Mucosa of gallbladder (tissue), 1 donor: Measurements from ENCODE around the gene ENGASE. TPM values are rescaled to one million over a fixed set of nuclear protein-coding genes. Genes with fewer than 3 reads are reported as not detected.

Experiments used
- DNase-seq: peaks from one replicate; pipeline ENCODE4 v3.0.0-alpha.2; 2020; ENCODE audit warnings: low spot score
- total RNA-seq: library from RNA; stranded (reverse); gene quantifications from one replicate; pipeline ENCODE4 v1.2.1, GENCODE V29; 2021
- donor health status: DM: no; HTN: no; CAD: no.

ENGASE gene
- total RNA-seq, 1 donor from 2014 or later, result 74.8 TPM

DNA sequence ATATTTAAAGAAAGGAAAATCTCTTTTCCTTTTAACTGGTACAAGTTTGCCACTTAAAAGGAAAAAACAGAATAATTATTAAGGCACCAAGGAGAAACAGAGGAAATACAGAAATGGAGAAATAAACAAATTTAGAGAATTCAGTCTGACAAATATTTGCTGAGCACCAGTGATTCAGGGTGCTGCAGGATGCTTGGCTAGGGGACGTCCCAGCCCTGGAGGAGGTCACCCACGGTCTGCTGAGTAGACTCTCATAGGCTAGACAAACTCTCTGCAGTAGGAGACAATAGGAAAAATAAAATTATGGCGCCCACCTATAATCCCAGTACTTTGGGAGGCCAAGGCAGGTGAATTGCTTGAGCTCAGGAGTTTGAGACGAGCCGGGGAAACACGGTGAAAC lies 34.7 kb upstream of the ENGASE start:
- DNase-seq, result no peak

DNA sequence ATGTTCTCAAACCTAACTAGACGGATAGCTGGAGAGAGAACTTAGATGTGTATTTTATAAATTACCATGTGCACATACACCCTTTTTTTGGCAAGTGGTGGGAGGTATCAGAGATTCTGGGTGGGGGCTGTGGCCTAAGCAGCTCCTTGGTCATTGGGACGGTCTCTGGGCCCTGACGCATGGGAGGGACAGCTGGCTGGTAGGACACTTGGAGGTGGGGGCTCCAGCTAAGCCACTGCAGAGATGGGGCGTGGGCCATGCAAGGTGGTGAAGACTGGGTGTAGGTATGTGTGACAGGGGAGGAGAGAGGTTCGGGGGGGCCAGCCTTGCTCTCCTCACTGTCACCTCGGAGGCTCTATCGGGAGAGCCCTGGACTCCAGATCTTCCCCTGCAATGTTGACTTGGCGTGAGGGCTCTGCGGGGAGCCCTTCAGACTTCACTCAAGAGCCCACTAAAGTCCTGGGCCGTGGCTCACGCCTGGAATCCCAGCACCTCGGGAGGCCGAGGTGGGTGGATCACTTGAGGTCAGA lies 33.5 kb upstream of the ENGASE start:
- no peak for DNase-seq

GRCh38 chr17:79041723-79042420 lies 32.8 kb upstream of the ENGASE start:
- DNase-seq, result no peak

GRCh38 chr17:79042421-79043190 lies 32.0 kb upstream of the ENGASE start:
- DNase-seq, result peak; percentile 78

DNA sequence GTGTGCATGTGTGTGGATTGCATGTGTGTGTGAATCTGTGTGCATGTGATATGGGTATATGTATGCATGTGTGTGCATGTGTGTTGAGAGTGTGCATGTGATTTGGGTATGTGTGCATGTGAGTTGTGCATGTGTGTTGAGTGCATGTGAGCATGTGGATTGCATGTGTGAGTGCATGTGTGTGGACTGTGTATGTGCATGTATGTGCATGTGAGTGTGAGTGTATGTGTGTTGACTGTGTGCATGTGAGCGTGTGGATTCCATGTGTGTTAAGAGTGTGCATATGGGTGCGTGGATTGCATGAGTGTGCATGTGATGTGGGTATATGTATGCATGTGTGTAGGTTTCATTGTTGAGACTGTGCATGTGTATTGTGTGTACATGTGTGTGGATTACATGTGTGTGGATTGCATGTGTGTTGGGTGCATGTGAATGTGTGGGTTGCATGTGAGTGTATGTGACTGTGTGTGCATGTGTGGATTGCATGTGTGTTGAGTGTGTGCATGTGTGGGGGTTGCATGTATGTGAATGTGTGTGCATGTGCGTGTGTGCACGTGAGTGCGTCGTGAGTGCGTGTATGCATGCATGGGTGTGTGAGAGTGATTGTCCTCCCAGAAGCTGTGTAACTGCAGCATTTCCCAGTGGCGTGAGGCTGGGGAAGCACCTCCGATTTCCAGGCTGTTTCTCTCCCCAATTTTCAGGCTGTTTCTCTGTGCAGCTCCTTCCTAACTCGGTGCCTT lies 31.3 kb upstream of the ENGASE start:
- DNase-seq, result no peak

- DNase-seq, result no peak
These were observed 30.7 kb upstream of the ENGASE start for GRCh38 chr17:79043931-79044320.

- no peak for DNase-seq
These were observed 30.2 kb upstream of the ENGASE start for GRCh38 chr17:79044462-79044861.

- no peak for DNase-seq
These were observed 29.5 kb upstream of the ENGASE start for GRCh38 chr17:79045001-79045729.

GRCh38 chr17:79045842-79046196 lies 28.8 kb upstream of the ENGASE start:
- DNase-seq, result peak; percentile 71

GRCh38 chr17:79046197-79046915 lies 28.3 kb upstream of the ENGASE start:
- no peak for DNase-seq

DNA sequence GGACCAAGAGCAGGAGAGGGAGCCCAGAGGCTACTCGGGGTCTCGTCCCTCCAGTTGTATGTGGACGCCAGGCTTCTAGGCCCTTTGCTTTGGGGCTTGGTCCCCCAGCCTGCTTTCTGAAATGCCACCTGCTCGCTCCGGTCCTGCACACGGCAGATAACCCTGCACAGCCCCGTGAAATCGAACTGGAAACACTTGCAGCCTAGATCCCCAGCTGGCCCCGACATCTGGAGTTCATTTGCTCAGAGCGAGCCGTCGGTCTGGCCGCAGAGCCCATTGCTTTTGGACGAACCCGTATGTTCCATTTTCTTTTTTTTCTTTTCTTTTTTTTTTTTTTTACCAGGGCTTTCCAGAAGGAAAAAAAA lies 27.7 kb upstream of the ENGASE start:
- no peak for DNase-seq

GRCh38 chr17:79047291-79047920 lies 27.2 kb upstream of the ENGASE start:
- no peak for DNase-seq

DNA sequence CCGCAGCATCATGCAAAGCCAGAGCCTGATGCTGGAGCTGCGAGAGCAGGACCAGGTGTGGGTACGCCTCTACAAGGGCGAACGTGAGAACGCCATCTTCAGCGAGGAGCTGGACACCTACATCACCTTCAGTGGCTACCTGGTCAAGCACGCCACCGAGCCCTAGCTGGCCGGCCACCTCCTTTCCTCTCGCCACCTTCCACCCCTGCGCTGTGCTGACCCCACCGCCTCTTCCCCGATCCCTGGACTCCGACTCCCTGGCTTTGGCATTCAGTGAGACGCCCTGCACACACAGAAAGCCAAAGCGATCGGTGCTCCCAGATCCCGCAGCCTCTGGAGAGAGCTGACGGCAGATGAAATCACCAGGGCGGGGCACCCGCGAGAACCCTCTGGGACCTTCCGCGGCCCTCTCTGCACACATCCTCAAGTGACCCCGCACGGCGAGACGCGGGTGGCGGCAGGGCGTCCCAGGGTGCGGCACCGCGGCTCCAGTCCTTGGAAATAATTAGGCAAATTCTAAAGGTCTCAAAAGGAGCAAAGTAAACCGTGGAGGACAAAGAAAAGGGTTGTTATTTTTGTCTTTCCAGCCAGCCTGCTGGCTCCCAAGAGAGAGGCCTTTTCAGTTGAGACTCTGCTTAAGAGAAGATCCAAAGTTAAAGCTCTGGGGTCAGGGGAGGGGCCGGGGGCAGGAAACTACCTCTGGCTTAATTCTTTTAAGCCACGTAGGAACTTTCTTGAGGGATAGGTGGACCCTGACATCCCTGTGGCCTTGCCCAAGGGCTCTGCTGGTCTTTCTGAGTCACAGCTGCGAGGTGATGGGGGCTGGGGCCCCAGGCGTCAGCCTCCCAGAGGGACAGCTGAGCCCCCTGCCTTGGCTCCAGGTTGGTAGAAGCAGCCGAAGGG lies 26.4 kb upstream of the ENGASE start:
- no peak for DNase-seq

- DNase-seq, result no peak
These were observed 25.5 kb upstream of the ENGASE start for GRCh38 chr17:79048826-79049755.

GRCh38 chr17:79049821-79050220 lies 24.8 kb upstream of the ENGASE start:
- no peak for DNase-seq

DNA sequence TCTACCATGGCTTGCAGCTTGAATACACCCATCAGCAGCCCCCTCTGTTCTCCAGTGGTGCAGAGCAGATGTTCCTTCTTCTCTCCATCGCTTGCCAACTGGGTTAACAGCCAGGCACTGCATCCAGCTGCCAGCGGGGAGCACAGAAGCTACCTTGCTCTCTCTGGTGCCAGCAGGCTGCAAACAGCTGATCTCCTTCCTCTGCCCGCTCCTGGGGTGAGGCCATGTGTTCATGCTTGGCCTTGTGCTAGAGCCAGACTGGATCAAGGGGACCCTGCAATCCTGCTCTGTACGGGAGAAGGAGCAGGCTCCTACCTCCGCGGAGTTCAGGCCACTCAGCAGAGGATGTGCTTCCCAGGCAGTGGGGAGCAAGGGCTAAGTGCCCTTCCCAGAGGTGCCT lies 24.1 kb upstream of the ENGASE start:
- DNase-seq, result no peak

GRCh38 chr17:79051306-79051705 lies 23.3 kb upstream of the ENGASE start:
- DNase-seq, result no peak

GRCh38 chr17:79052131-79052530 lies 22.5 kb upstream of the ENGASE start:
- no peak for DNase-seq
